ENCODE data around the gene CAPN15.

The CAPN15 gene

DNA sequence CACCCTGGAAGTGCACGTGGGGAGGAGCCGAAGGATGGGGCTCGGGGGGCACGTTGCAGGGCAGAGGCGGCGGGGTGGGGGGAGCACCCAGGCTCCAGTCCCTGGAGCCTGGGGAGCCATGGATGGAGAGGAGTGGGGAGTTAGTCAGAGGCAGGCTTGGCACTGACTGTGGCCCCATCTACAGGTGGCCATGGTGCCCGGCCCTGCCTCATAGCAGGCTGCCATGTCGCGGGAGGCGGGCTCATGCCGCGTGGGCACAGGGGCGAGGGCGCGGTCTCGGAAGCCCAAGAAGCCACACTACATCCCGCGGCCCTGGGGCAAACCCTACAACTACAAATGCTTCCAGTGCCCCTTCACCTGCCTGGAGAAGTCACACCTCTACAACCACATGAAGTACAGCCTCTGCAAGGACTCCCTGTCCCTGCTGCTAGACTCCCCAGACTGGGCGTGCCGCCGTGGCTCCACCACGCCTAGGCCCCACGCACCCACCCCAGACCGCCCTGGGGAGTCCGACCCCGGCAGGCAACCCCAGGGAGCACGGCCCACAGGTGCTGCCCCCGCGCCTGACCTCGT, 35.6 kb downstream of the CAPN15 start:
- no peak for DNase-seq

DNA sequence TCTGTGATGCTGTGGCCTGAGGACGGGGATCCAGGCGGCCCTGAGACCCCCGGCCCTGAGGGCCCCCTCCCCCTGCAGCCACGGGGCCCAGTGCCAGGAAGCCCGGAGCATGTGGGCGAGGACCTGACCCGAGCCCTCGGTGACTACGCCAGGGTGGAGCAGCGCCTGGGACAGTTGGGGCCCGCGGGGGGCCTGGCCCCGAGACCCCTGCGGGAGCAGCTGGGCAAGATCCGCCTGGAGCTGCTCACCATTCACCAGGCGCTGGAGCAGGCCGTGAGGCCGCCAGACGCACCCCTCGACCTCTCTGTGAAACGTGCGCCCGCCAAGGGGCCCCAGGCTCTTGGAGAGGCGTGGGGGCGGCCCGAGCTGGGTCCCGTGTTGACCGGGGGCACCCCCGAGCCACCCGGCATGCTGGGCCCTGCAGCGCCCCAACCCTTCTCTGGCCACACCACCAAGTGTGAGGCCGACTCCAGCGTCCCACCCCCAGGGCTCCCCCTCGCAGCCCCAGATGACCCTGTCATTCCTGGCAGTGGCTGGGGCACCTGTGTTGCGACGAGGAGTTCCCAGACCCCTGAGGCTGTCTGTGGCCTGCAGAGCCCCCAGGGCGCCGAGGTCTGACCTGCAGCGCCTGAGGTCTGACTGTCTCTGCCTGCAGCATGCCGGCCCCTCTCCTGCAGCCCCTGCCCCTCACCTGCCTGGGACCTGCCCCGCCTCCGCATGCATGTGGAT, 37.3 kb downstream of the CAPN15 start:
- no peak for DNase-seq

- no peak for DNase-seq
These were observed 38.2 kb downstream of the CAPN15 start for GRCh38 chr16:565419-566330.

DNA sequence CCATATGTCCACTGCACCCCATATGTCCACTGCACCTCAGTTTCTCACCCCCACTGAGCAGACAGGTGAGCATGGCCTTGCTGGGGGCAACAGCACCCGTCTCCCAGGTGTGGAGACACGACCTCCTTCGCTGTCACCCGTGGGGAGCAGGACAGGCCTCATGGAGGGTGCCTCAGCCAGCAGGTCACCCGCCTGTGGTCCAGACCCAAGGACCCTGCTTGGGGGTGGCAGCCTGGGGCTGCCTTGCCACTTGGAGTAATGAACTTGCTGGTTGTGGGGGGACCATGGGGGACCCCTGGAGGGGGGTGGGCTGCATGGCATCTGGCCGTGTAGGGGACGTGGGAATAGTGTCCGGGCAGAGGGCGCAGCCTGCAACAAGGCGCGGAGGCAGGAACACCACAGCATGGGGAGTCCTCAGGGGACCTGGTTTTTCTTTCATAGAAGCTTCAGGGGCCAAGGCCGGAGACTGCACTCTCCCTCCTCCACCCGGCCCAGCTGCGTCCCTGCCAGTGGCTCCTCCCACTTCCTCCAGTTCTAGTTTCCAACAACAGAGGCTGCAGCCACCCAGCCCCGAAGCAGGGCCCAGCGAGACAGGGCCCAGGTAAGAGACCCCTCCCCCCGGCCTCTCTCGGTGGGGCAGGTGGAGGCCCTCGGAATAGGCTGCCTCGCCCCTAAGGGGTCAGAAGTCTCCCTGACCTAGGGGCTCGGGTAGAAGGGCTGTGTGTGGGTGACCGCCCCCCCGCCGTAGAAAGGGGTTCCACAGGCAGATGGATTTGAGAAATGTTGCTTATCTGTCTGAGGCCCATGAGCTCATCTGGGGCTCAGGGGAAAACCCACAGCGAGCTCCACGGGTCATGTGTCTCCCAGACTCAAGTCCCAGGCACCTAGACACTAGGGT, 39.2 kb downstream of the CAPN15 start, which contains the start of gene NHLRC4:
Gene NHLRC4, plus strand, starts transcription at position 531 of the 898 bp plus-strand sequence. CDS start 1,043 bp downstream, outside the sequence.
- DNase-seq, result no peak

- DNase-seq, result no peak
These were observed 40.1 kb downstream of the CAPN15 start for GRCh38 chr16:567373-568256.

DNA sequence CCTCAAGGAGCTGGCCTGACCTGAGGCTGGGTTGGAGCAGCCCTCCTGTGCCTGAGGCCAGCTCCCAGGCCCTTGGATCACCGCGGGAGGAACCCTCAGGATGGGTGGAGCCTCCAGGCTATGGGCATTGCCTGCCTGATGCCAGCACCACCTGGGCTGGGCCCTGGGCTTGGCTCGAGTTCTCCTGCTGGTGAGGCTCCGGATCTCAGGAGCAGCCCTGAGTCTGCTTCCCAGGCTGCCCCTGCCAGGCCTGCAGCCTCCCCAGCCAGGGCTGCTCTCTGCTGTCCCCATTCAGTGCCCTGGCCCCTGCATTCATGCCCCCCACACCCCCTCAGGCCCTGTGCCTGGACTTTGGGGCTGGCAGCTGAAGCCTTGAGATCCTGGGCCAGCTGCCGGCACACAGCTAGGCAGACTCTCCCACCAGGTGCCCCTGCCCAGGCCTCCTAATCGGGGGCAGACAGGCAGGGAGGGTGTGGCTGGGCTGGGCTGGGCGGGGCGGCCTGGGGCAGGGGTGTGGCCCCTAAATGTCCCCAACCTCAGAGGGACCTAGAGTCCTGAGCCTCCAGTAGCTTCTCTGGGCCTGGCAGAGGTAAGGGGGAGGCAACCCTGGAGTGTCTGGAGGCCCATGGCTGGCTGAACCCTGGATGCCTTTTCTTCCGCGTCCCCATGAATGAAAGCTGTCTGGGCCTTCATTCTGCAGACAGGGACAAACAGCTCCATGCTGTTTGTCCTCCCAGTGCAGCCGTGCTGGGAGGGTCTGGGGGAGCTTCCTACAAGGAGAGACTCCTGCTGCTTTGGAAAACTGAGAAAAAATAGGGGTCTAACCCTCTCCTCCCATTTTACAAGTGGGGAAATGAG, 41.1 kb downstream of the CAPN15 start:
- no peak for DNase-seq

DNA sequence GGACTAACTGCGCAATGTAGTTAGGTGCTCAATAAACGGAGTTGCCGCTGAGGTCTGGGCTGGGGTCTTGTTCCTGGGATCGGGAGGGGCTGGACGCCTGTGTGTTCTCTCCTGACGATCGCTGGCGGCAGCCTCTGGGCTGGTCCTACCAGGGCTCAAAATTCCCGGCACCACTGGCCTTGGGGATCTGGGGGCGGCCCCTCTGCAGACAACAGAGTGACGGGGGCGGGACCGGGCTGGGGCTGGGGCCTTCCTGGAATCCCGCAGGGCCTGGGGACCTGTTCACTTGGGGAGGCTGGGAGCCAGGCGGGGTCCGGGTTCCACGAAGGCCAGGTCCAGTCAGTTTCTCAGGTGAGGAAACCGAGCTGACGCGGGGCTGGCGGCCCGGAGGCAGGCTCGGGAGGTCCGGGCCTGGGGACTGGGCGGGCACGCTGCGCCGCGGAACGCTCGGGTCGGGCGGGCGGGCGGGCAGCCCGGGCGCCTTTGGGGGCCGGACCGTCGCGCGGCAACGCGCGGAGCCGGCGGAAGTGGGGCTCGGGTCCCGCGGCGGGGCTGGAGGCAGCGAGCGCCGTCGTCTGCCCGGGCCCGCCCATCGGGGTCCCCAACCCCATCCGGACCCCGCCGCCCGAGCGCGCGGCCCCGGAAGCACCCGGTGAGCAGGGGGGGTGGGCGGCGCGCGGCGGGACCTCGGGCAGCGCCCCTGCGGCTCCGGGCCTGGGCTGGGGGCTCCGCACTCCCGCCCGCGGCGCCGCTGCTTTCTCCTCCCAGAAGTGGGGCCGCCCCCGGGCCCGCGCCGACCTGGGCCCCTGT, 42.1 kb downstream of the CAPN15 start, which contains the start of gene PIGQ:
Gene PIGQ, plus strand, starts transcription at position 524 of the 810 bp plus-strand sequence. CDS start 4,107 bp downstream, outside the sequence.
- DNase-seq, result no peak

- DNase-seq, result no peak
These were observed 45.5 kb downstream of the CAPN15 start for GRCh38 chr16:572865-573650.

GRCh38 chr16:574021-574760, 46.7 kb downstream of the CAPN15 start:
- DNase-seq, result no peak

- no peak for DNase-seq
These were observed 48.1 kb downstream of the CAPN15 start for GRCh38 chr16:575354-576196.

GRCh38 chr16:576197-576822, 48.8 kb downstream of the CAPN15 start:
- no peak for DNase-seq

DNA sequence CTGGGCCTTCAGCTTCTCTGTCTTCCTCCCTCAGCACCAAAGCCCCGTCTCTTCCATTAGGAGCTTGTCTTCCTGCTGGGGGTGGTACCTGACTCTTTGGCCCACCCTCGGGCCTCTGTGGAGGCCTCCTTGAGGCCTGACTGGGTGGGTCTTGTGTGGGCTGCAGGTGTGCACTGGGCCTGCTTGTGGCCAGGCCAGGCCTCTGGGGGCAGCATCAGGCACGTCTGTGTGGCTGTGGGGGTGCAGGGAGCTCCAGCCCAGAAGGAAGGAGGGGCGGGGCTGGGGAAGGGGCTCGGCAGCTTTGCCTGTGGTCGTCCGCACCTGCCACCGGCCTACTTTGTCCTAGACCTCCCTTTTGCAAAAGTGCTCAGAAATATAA, 49.3 kb downstream of the CAPN15 start:
- DNase-seq, result no peak

GRCh38 chr16:577796-578195, 50.3 kb downstream of the CAPN15 start:
- no peak for DNase-seq

DNA sequence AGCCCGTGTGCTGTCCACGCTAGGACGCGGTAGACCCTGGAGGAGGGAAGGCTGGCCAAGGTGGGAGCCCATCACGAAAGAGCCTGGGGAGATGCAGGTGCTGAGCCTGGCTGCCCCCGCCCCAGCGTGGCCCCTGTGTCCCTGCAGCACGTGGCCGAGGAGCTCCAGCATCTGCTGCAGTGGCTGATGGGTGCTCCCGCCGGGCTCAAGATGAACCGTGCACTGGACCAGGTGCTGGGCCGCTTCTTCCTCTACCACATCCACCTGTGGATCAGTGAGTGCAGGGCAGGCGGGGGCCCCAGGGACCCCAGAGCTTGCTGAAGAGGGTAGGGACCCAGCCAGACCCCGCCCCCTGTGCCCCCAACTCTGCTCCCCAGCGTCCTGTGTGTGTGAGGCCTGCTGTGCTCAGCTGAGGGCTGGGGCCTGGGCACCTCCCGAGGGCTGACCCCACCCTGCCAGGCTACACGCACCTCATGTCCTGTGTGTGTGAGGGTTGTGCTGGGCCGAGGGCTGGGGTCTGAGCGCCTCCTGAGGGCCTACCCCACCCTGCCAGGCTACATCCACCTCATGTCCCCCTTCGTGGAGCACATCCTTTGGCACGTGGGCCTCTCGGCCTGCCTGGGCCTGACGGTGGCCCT, 50.8 kb downstream of the CAPN15 start:
- DNase-seq, result no peak

DNA sequence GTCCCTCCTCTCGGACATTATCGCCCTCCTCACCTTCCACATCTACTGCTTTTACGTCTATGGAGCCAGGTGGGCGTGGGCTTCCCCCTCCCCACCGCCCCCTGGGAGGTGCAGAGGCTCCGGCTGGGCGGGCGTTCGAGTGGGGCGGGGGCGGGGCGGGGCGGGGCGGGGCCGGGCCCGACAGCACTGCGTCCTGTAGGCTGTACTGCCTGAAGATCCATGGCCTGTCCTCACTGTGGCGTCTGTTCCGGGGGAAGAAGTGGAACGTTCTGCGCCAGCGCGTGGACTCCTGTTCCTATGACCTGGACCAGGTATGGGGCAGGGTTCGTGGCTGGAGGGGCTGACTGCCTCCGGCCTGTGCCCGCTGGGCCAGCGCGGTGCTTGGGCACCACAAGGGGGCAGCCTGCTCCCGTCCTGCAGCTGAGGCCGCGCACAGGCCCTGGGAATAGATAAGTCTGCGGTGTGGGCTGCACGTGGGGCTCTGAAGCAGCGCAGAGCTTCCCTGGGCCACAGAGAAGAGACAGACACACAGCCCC, 51.4 kb downstream of the CAPN15 start:
- no peak for DNase-seq

Measured in NCI-H2029 (cell line).